ENCODE results near the gene TREH. TPM values are rescaled to one million over a fixed set of nuclear protein-coding genes. Genes with fewer than 3 reads are reported as not detected.
"Not testable (repeated sequence)": the region's sequence is repeated elsewhere in the genome, so short reads cannot be mapped to it uniquely, and the experiment has no call there.

TREH gene
- not detected in 2 replicates for total RNA-seq (2014; rRNA removed; shearing (Covaris generic))
- not detected in 2 replicates for total RNA-seq (2022)
- not detected for Bru-seq, nascent RNA
- percentile 6 among the genes with signal in this experiment for BruChase-seq, experiment 1, labeled RNA remaining after a 6-hour chase
- not detected for BruChase-seq, experiment 2, labeled RNA remaining after a 2-hour chase
- long read RNA-seq, partial matches to known transcripts: 0 of 2 reads
- long read RNA-seq, other reads (novel, unspliced or antisense): 2 of 2 reads

GRCh38 chr11:118679483-118679882 is at the start of gene TREH:
Gene TREH, minus strand, starts transcription at chr11:118679650. Its CDS starts 23 bp downstream, at chr11:118679627.
- no peak within 1 kb of the TSS for H3K4me3 ChIP-seq (ENCODE audit: low read depth, low read length, poor library complexity, severe bottlenecking)
- H4K20me1 ChIP-seq (ENCODE audit: insufficient read depth, low read length): no peaks in the 10 kb centered on the region
- intact Hi-C loops (cut with micrococcal nuclease; ENCODE audit: unreplicated experiment): no loop called here
- no peaks in the 10 kb centered on the region for H3K79me2 ChIP-seq (ENCODE audit: insufficient read depth, low read depth, low read length)
- BruUV-seq (replicated peaks): no TSS peak
- no peak within 1 kb of the TSS for H3K4me2 ChIP-seq (ENCODE audit: low read length)
- H3K27ac ChIP-seq (ENCODE audit: low read depth, low read length, poor library complexity, severe bottlenecking): no peak within 1 kb of the TSS
- ChIA-PET POLR2A (interaction anchor here (0.6 to 1.4 kb wide), 2 partner anchors 13 to 43 kb away, joined by 3 read pairs; no protein-coding TSS in a partner anchor), CTCF (ENCODE audit: unreplicated experiment) (no interaction called here)
- no peaks in the 10 kb centered on the region for H3K36me3 ChIP-seq (ENCODE audit: insufficient read depth, low read length)
- DNase-seq (ENCODE audit: low spot score): no peak
- no peak for TF ChIP-seq EZH2phosphoT487 (IDR thresholded peaks at IDR 0.05; ENCODE audit: borderline replicate concordance, low read depth, low read length)
- no peak for TF ChIP-seq CTCF (conservative IDR thresholded peaks at IDR 0.05; ENCODE audit: low read length)
- H3K4me1 ChIP-seq (ENCODE audit: insufficient read depth, low read length, poor library complexity, severe bottlenecking): no peaks in the 10 kb centered on the region
- no peak within 1 kb of the TSS for H2AFZ ChIP-seq (ENCODE audit: low read length)
- no peaks in the 10 kb centered on the region for H3K9me3 ChIP-seq (ENCODE audit: low read length)
- H3K9me2 ChIP-seq (ENCODE audit: insufficient read depth, low read length): no peaks in the 10 kb centered on the region

GRCh38 chr11:118728112-118728511 is 48.7 kb upstream of the TREH start:
- H3K4me2 ChIP-seq (ENCODE audit: low read length); POLR2A ChIA-PET; intact Hi-C loops (cut with micrococcal nuclease; ENCODE audit: unreplicated experiment): not testable (repeated sequence)

GRCh38 chr11:118727721-118728066 is 48.2 kb upstream of the TREH start:
- H3K36me3 ChIP-seq (ENCODE audit: insufficient read depth, low read length); POLR2A ChIA-PET; H4K20me1 ChIP-seq (ENCODE audit: insufficient read depth, low read length); DNase-seq (ENCODE audit: low spot score); CTCF ChIA-PET (ENCODE audit: unreplicated experiment); intact Hi-C loops (cut with micrococcal nuclease; ENCODE audit: unreplicated experiment); H3K4me3 ChIP-seq (ENCODE audit: low read depth, low read length, poor library complexity, severe bottlenecking); H2AFZ ChIP-seq (ENCODE audit: low read length); H3K9me3 ChIP-seq (ENCODE audit: low read length); H3K9me2 ChIP-seq (ENCODE audit: insufficient read depth, low read length); H3K79me2 ChIP-seq (ENCODE audit: insufficient read depth, low read depth, low read length); H3K4me1 ChIP-seq (ENCODE audit: insufficient read depth, low read length, poor library complexity, severe bottlenecking); H3K27ac ChIP-seq (ENCODE audit: low read depth, low read length, poor library complexity, severe bottlenecking); H3K4me2 ChIP-seq (ENCODE audit: low read length); BruUV-seq (replicated peaks): not testable (repeated sequence)

More at GRCh38 chr11:118728112-118728511, 48.7 kb upstream of the TREH start:
- CTCF ChIA-PET (ENCODE audit: unreplicated experiment); H3K9me3 ChIP-seq (ENCODE audit: low read length); BruUV-seq (replicated peaks); H3K27ac ChIP-seq (ENCODE audit: low read depth, low read length, poor library complexity, severe bottlenecking); H3K4me1 ChIP-seq (ENCODE audit: insufficient read depth, low read length, poor library complexity, severe bottlenecking); H3K79me2 ChIP-seq (ENCODE audit: insufficient read depth, low read depth, low read length); H3K36me3 ChIP-seq (ENCODE audit: insufficient read depth, low read length); DNase-seq (ENCODE audit: low spot score); H4K20me1 ChIP-seq (ENCODE audit: insufficient read depth, low read length); H3K9me2 ChIP-seq (ENCODE audit: insufficient read depth, low read length); H3K4me3 ChIP-seq (ENCODE audit: low read depth, low read length, poor library complexity, severe bottlenecking); H2AFZ ChIP-seq (ENCODE audit: low read length): not testable (repeated sequence)
- peak; percentile 24; the same call in 1 of the 2 replicates for TF ChIP-seq CTCF (conservative IDR thresholded peaks at IDR 0.05; ENCODE audit: low read length)

GRCh38 chr11:118727001-118727720 is 47.7 kb upstream of the TREH start:
- H4K20me1 ChIP-seq (ENCODE audit: insufficient read depth, low read length); intact Hi-C loops (cut with micrococcal nuclease; ENCODE audit: unreplicated experiment); H2AFZ ChIP-seq (ENCODE audit: low read length); H3K79me2 ChIP-seq (ENCODE audit: insufficient read depth, low read depth, low read length); DNase-seq (ENCODE audit: low spot score); CTCF ChIA-PET (ENCODE audit: unreplicated experiment); H3K4me3 ChIP-seq (ENCODE audit: low read depth, low read length, poor library complexity, severe bottlenecking); BruUV-seq (replicated peaks); H3K27ac ChIP-seq (ENCODE audit: low read depth, low read length, poor library complexity, severe bottlenecking); H3K9me2 ChIP-seq (ENCODE audit: insufficient read depth, low read length); H3K4me1 ChIP-seq (ENCODE audit: insufficient read depth, low read length, poor library complexity, severe bottlenecking); H3K4me2 ChIP-seq (ENCODE audit: low read length); H3K9me3 ChIP-seq (ENCODE audit: low read length); H3K36me3 ChIP-seq (ENCODE audit: insufficient read depth, low read length); POLR2A ChIA-PET: not testable (repeated sequence)

- H3K27ac ChIP-seq (ENCODE audit: low read depth, low read length, poor library complexity, severe bottlenecking); DNase-seq (ENCODE audit: low spot score); H3K36me3 ChIP-seq (ENCODE audit: insufficient read depth, low read length); H3K9me3 ChIP-seq (ENCODE audit: low read length); H3K4me2 ChIP-seq (ENCODE audit: low read length); CTCF ChIA-PET (ENCODE audit: unreplicated experiment); H3K9me2 ChIP-seq (ENCODE audit: insufficient read depth, low read length); H2AFZ ChIP-seq (ENCODE audit: low read length); BruUV-seq (replicated peaks); H3K4me1 ChIP-seq (ENCODE audit: insufficient read depth, low read length, poor library complexity, severe bottlenecking); H4K20me1 ChIP-seq (ENCODE audit: insufficient read depth, low read length); H3K79me2 ChIP-seq (ENCODE audit: insufficient read depth, low read depth, low read length); H3K4me3 ChIP-seq (ENCODE audit: low read depth, low read length, poor library complexity, severe bottlenecking); intact Hi-C loops (cut with micrococcal nuclease; ENCODE audit: unreplicated experiment); POLR2A ChIA-PET: not testable (repeated sequence)
Measured at GRCh38 chr11:118721478-118722015, 42.1 kb upstream of the TREH start.
